Neuronal stem cell (in vitro differentiated cells): ENCODE results near the gene MACROH2A1.
A peak's percentile ranks its signal among the peaks of the same experiment; 100 is the strongest.

Source experiments
- DNase-seq: peaks from one replicate; pipeline ENCODE4 v3.0.0-alpha.2; 2013; ENCODE audit warnings: low spot score
- H2AFZ ChIP-seq: one replicate; pipeline ENCODE4 v1.6.1; 2013; ENCODE audit warnings: mild to moderate bottlenecking, low read length, inconsistent platforms
- H2AK5ac ChIP-seq: 2 replicates; pipeline ENCODE4 v1.6.1; 2013; ENCODE audit warnings: low read depth, mild to moderate bottlenecking, inconsistent platforms, low read length, moderate library complexity, mixed read lengths
- H2BK120ac ChIP-seq: 2 replicates; pipeline ENCODE4 v1.6.1; 2013; ENCODE audit warnings: low read depth, mild to moderate bottlenecking, inconsistent platforms, low read length, moderate library complexity, mixed read lengths
- H2BK12ac ChIP-seq: one replicate; pipeline ENCODE4 v1.6.1; 2013; ENCODE audit warnings: low read length, inconsistent platforms
- H2BK15ac ChIP-seq: 2 replicates; pipeline ENCODE4 v1.6.1; 2013; ENCODE audit warnings: mild to moderate bottlenecking, low read length, inconsistent platforms, mixed read lengths
- H2BK5ac ChIP-seq: one replicate; pipeline ENCODE4 v1.6.1; 2013; ENCODE audit warnings: inconsistent platforms, mild to moderate bottlenecking, low read length, moderate library complexity
- H3K14ac ChIP-seq: one replicate; pipeline ENCODE4 v1.6.1; 2013; ENCODE audit warnings: low read length, inconsistent platforms
- H3K18ac ChIP-seq: 2 replicates; pipeline ENCODE4 v1.6.1; 2013; ENCODE audit warnings: low read length, inconsistent platforms
- H3K23ac ChIP-seq: 2 replicates; pipeline ENCODE4 v1.6.1; 2013; ENCODE audit warnings: low read depth, mild to moderate bottlenecking, mixed read lengths, low read length, inconsistent platforms; ENCODE audit not compliant: poor library complexity
- H3K27ac ChIP-seq: replicated peaks from 3 replicates; pipeline ENCODE4 v1.5.1; 2013; ENCODE audit warnings: low read length, inconsistent platforms
- H3K27me3 ChIP-seq, 3 experiments: 2 replicates each; pipeline ENCODE4 v1.6.1; 2013; ENCODE audit warnings: low read length in 3 of 3, mild to moderate bottlenecking in 2 of 3, inconsistent platforms in 1 of 3, low read depth in 1 of 3, mixed read lengths in 1 of 3, moderate library complexity in 1 of 3; ENCODE audit not compliant: control insufficient read depth in 3 of 3, insufficient read depth in 3 of 3
- H3K36me3 ChIP-seq, 2 donors: replicated peaks in 1 of 2; 2 replicates each; pipeline ENCODE4 v1.6.1; 2013; ENCODE audit warnings: low read length in 2 of 2; ENCODE audit not compliant: control insufficient read depth in 2 of 2, insufficient read depth in 2 of 2
- H3K4ac ChIP-seq: 2 replicates; pipeline ENCODE4 v1.6.1; 2013; ENCODE audit warnings: inconsistent platforms, mild to moderate bottlenecking, low read length, moderate library complexity
- H3K4me1 ChIP-seq, 2 donors: 1 replicate in 1 of 2; 2 replicates in 1 of 2; pipeline ENCODE4 v1.6.1; 2013; ENCODE audit warnings: low read length in 2 of 2, low read depth in 1 of 2; ENCODE audit not compliant: control insufficient read depth in 2 of 2, insufficient read depth in 1 of 2
- H3K4me2 ChIP-seq: one replicate; pipeline ENCODE4 v1.6.1; 2013; ENCODE audit warnings: mild to moderate bottlenecking, low read length, inconsistent platforms; ENCODE audit not compliant: insufficient read depth, poor library complexity, severe bottlenecking
- H3K4me3 ChIP-seq, 2 donors: 2 replicates each; pipeline ENCODE4 v1.5.1; 2013; ENCODE audit warnings: low read length in 2 of 2, mild to moderate bottlenecking in 2 of 2, inconsistent platforms in 1 of 2, moderate library complexity in 1 of 2
- H3K79me1 ChIP-seq: one replicate; pipeline ENCODE4 v1.6.1; 2013; ENCODE audit warnings: low read depth, mild to moderate bottlenecking, inconsistent platforms, low read length, moderate library complexity
- H3K9ac ChIP-seq: one replicate; pipeline ENCODE4 v1.6.1; 2013; ENCODE audit warnings: mild to moderate bottlenecking, low read depth, low read length, inconsistent platforms; ENCODE audit not compliant: poor library complexity
- H3K9me3 ChIP-seq, 2 donors: replicated peaks in 1 of 2; 2 replicates each; pipeline versions ENCODE3 to v1.6.1; 2013; ENCODE audit warnings: low read length in 2 of 2, mild to moderate bottlenecking in 2 of 2, inconsistent platforms in 1 of 2, low read depth in 1 of 2, mixed read lengths in 1 of 2, moderate library complexity in 1 of 2; ENCODE audit not compliant: control insufficient read depth in 2 of 2, insufficient read depth in 1 of 2
- H4K8ac ChIP-seq: one replicate; pipeline ENCODE4 v1.6.1; 2013; ENCODE audit warnings: low read depth, mild to moderate bottlenecking, inconsistent platforms, low read length, moderate library complexity
- H4K91ac ChIP-seq: one replicate; pipeline ENCODE4 v1.6.1; 2013; ENCODE audit warnings: low read length, low read depth, mild to moderate bottlenecking, inconsistent platforms; ENCODE audit not compliant: poor library complexity
- WGBS, 2 donors: extraction: QIAGEN DNeasy Blood & Tissue Kit; methylation state at CpG; one replicate each; pipeline ENCODE4 v1.1.7; 2013; ENCODE audit warnings: missing lambda C conversion rate in 2 of 2, mixed read lengths in 1 of 2; ENCODE audit not compliant: insufficient read length in 2 of 2, insufficient replicate concordance in 1 of 2; ENCODE audit errors: extremely low coverage in 2 of 2; 5-methylcytosine and 5-hydroxymethylcytosine counted together

MACROH2A1 gene

DNA sequence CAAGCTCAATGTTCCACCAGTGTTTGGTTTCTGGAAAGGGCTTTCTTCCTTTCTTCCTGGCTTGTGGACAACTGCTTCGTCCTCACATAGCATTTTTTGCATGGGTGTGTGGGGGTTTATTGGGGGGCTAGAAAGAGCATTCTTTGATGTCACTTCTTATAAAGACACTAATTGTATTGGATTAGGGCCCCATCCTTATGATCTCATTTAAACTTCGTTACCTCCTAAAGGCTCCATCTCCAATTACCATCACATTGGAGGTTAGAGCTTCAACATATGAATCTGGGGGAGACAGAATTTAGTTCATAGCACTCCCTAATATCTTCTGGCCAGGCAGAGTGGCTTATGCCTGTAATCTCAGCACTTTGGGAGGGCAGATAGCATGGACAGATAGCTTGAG is 6.1 kb upstream of the MACROH2A1 start:
- Histone ChIP-seq H3K27me3 (peaks cover 0 to 10% (median 5%) of the 10 kb centered on the region in 3 experiments), H2BK5ac (no peak overlapping the region), H2AK5ac (no peak overlapping the region), H3K4me1 (peaks cover 4 to 8% of the 10 kb centered on the region in 2 donors), H2BK120ac (no peak overlapping the region), H4K91ac (no peak overlapping the region), H3K23ac (no peak overlapping the region), H2AFZ (no peak overlapping the region), H4K8ac (no peak overlapping the region), H3K9me3 (peaks cover 0 to 2% of the 10 kb centered on the region in 2 donors), H3K4me3 (no peak overlapping the region), H3K14ac (no peak overlapping the region), H2BK15ac (no peak overlapping the region), H3K36me3 (no peaks in the 10 kb centered on the region), H3K27ac (no peak overlapping the region), H2BK12ac (no peak overlapping the region), H3K4me2 (no peak overlapping the region), H3K79me1 (no peaks in the 10 kb centered on the region), H3K18ac (no peak overlapping the region), H3K4ac (no peak overlapping the region), H3K9ac (no peak overlapping the region)
- WGBS, 2 donors = no CpG with 5 or more reads among the region's 2 CpGs
- DNase-seq = no peak

DNA sequence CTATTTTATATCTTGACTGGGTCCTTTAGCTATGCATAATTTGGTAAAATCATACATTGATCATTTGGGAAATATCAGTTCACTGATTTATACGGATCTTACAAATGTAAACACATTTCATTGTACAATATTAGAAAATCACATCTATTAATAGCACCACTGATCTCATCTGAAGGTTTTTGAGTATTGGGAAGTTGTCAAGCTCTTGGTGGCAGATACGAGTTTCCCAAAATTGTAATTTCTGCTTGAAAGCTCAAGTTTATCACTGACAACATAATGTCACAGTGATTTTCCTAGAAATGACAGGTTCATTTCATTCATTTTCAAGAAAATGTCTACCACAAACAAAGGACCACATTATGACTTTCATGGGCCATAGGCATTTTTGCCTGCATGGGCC is 3.0 kb upstream of the MACROH2A1 start:
- Histone ChIP-seq H3K79me1 (no peaks in the 10 kb centered on the region), H3K9me3 (no peaks in the 10 kb centered on the region), H3K4me3 (no peak overlapping the region), H3K14ac (no peak overlapping the region), H3K9ac (no peak overlapping the region), H2AFZ (no peak overlapping the region), H2BK5ac (no peak overlapping the region), H3K4me1 (peaks cover 5 to 18% of the 10 kb centered on the region in 2 donors), H2BK15ac (no peak overlapping the region), H3K27ac (no peak overlapping the region), H2BK12ac (no peak overlapping the region), H2AK5ac (no peak overlapping the region), H3K4me2 (no peak overlapping the region), H4K8ac (no peak overlapping the region), H3K27me3 (peaks cover 0 to 17% (median 5%) of the 10 kb centered on the region in 3 experiments), H3K18ac (no peak overlapping the region), H2BK120ac (no peak overlapping the region), H3K4ac (no peak overlapping the region), H3K36me3 (peaks cover 0 to 6% of the 10 kb centered on the region in 2 donors), H4K91ac (no peak overlapping the region), H3K23ac (no peak overlapping the region)
- no peak for DNase-seq
- WGBS, 2 donors = no CpG with 5 or more reads among the region's 2 CpGs

- Histone ChIP-seq H3K27ac (no peak overlapping the region), H3K18ac (no peak overlapping the region), H2BK120ac (no peak overlapping the region), H3K79me1 (no peaks in the 10 kb centered on the region), H3K4ac (no peak overlapping the region), H2BK15ac (no peak overlapping the region), H2AK5ac (no peak overlapping the region), H2AFZ (peak overlapping the region; percentile 97), H4K8ac (no peak overlapping the region), H3K4me2 (no peak overlapping the region), H2BK12ac (no peak overlapping the region), H3K23ac (no peak overlapping the region), H3K4me1 (peaks cover 5 to 20% of the 10 kb centered on the region in 2 donors), H3K9me3 (no peaks in the 10 kb centered on the region), H2BK5ac (no peak overlapping the region), H3K14ac (no peak overlapping the region), H4K91ac (no peak overlapping the region), H3K4me3 (no peak overlapping the region), H3K27me3 (peaks cover 0 to 17% (median 5%) of the 10 kb centered on the region in 3 experiments), H3K36me3 (peaks cover 0 to 18% of the 10 kb centered on the region in 2 donors), H3K9ac (no peak overlapping the region)
- WGBS, 2 donors = no CpG with 5 or more reads among the region's 5 CpGs
- peak; percentile 17 for DNase-seq
These were observed 1.8 kb upstream of the MACROH2A1 start for GRCh38 chr5:135400866-135401265.

DNA sequence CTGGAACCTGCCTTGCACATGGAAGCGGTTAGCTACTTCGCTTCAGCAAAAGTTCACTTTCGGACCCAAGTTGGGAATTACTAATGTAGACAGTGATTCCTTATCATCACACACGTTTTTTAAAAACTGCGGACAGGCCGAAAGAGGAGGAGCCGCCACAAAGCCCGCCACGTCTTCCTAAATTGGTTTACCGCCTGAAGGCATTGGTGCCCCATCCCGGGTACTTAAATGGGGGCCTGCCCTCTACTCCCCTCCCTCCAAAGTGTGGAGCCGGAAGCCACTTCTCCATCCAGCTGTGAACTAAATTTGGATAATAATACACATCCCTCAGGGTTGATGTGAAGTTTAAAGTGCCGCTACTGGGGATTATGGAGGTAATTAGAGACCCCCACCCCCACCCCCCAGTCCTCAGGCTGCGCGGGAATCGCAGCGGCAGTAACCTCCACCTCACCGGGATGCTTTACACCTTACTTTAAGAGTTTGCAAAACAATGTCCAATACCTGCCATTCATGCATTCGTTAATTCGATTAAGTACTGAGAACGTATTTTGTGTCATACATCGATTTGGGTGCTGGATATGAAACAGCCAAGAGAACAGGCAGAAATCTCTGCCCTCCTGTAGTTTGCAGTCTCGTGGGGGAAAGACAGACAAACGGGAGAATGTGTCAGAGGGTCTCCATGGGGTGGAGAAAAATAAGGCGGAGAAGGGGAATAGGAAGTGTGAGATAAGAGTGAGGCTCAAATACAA is 937 bp upstream of the MACROH2A1 start:
- no CpG with 5 or more reads among the region's 25 CpGs for WGBS, 2 donors
- Histone ChIP-seq H3K4me3 (peak overlapping the region; percentile 94 to 98), H3K4me2 (peak overlapping the region; percentile 90), H2BK12ac (no peak overlapping the region), H3K79me1 (peaks cover 3% of the 10 kb centered on the region), H3K18ac (no peak overlapping the region), H3K23ac (no peak overlapping the region), H2BK5ac (no peak overlapping the region), H3K27ac (no peak overlapping the region), H2BK15ac (no peak overlapping the region), H3K14ac (no peak overlapping the region), H2AK5ac (no peak overlapping the region), H3K4ac (no peak overlapping the region), H4K8ac (no peak overlapping the region), H2AFZ (peak overlapping the region; percentile 97), H4K91ac (no peak overlapping the region), H2BK120ac (no peak overlapping the region), H3K9ac (peak overlapping the region; percentile 91), H3K36me3 (peaks cover 0 to 24% of the 10 kb centered on the region in 2 donors), H3K9me3 (no peaks in the 10 kb centered on the region), H3K4me1 (peaks cover 5 to 20% of the 10 kb centered on the region in 2 donors), H3K27me3 (peaks cover 0 to 17% (median 5%) of the 10 kb centered on the region in 3 experiments)
- no peak for DNase-seq
